T-helper 2 cell (primary cell): ENCODE data around the gene NDUFV3.
"Not testable (repeated sequence)": the region's sequence is repeated elsewhere in the genome, so short reads cannot be mapped to it uniquely, and the experiment has no call there.

Source experiments
- DNase-seq, 5 experiments: peaks; one replicate each; pipeline versions ENCODE4 v3.0.0 to v3.0.0-alpha.2; 2012 to 2022
- total RNA-seq, 2 donors: gene quantifications; one replicate each; lab custom pipeline; 2026; lab: John Stamatoyannopoulos, UW

NDUFV3 gene
- 15.0 to 30.0 reads per million in 2 donors for total RNA-seq

- peak; percentile 97 to 100 (median 100) for DNase-seq
Measured at GRCh38 chr21:42892931-42893755, at the start of gene NDUFV3. Gene NDUFV3, plus strand, starts transcription at chr21:42893309. Its CDS starts 25 bp downstream, at chr21:42893334.

GRCh38 chr21:42844411-42845113 is 48.5 kb upstream of the NDUFV3 start:
- no peak for DNase-seq

- no peak for DNase-seq
Measured at GRCh38 chr21:42845296-42845965, 47.7 kb upstream of the NDUFV3 start.

- DNase-seq = no peak
Measured at GRCh38 chr21:42846221-42846620, 46.9 kb upstream of the NDUFV3 start.

GRCh38 chr21:42847051-42847707 is 45.9 kb upstream of the NDUFV3 start:
- DNase-seq = no peak

GRCh38 chr21:42847726-42848125 is 45.4 kb upstream of the NDUFV3 start:
- no peak for DNase-seq

GRCh38 chr21:42848144-42848931 is 44.8 kb upstream of the NDUFV3 start:
- not testable (repeated sequence) for DNase-seq

GRCh38 chr21:42848932-42849758 is 44.0 kb upstream of the NDUFV3 start:
- DNase-seq = no peak

- DNase-seq = no peak
Measured at GRCh38 chr21:42849759-42850412, 43.2 kb upstream of the NDUFV3 start.

GRCh38 chr21:42850463-42850862 is 42.6 kb upstream of the NDUFV3 start:
- no peak for DNase-seq

GRCh38 chr21:42850866-42851391 is 42.2 kb upstream of the NDUFV3 start:
- peak in 2 of 5 experiments; percentile 14 to 58 for DNase-seq

- DNase-seq = no peak
Measured at GRCh38 chr21:42851812-42852665, 41.1 kb upstream of the NDUFV3 start.

- DNase-seq = no peak
Measured at GRCh38 chr21:42852925-42853570, 40.1 kb upstream of the NDUFV3 start.

GRCh38 chr21:42853621-42854020 is 39.5 kb upstream of the NDUFV3 start:
- DNase-seq = no peak

GRCh38 chr21:42854246-42855010 is 38.7 kb upstream of the NDUFV3 start:
- DNase-seq = no peak

- no peak for DNase-seq
Measured at GRCh38 chr21:42855171-42855936, 37.8 kb upstream of the NDUFV3 start.

- no peak for DNase-seq
Measured at GRCh38 chr21:42855937-42856335, 37.2 kb upstream of the NDUFV3 start.
